NCI-H2081 (cell line): ENCODE data around the gene INO80B.
A peak's percentile ranks its signal among the peaks of the same experiment; 100 is the strongest.
"Not testable (repeated sequence)": the region's sequence is repeated elsewhere in the genome, so short reads cannot be mapped to it uniquely, and the experiment has no call there.

Source experiments
- DNase-seq, 2 experiments: peaks; one replicate each; lab custom pipeline; 2025; lab: John Stamatoyannopoulos, UW

The INO80B gene

GRCh38 chr2:74454654-74455511 lies at the start of gene INO80B:
Gene INO80B (plus strand): TSS chr2:74455087. CDS start chr2:74455117, 30 bp downstream.
- DNase-seq: peak; percentile 96 to 98

- no peak for DNase-seq
Measured at GRCh38 chr2:74406035-74406434, 48.9 kb upstream of the INO80B start.

GRCh38 chr2:74407682-74408081 lies 47.2 kb upstream of the INO80B start:
- no peak for DNase-seq

- DNase-seq: no peak
Measured at GRCh38 chr2:74413001-74413698, 41.7 kb upstream of the INO80B start.

GRCh38 chr2:74414441-74414840 lies 40.4 kb upstream of the INO80B start:
- DNase-seq: no peak

- DNase-seq: no peak
Measured at GRCh38 chr2:74414881-74415761, 39.8 kb upstream of the INO80B start.

- no peak for DNase-seq
Measured at GRCh38 chr2:74415762-74416395, 39.0 kb upstream of the INO80B start.

GRCh38 chr2:74416778-74417177 lies 38.1 kb upstream of the INO80B start:
- no peak for DNase-seq

GRCh38 chr2:74417197-74417596 lies 37.7 kb upstream of the INO80B start:
- DNase-seq: no peak

- no peak for DNase-seq
Measured at GRCh38 chr2:74417763-74418162, 37.1 kb upstream of the INO80B start.

GRCh38 chr2:74418312-74418711 lies 36.6 kb upstream of the INO80B start:
- DNase-seq: no peak

- DNase-seq: no peak
Measured at GRCh38 chr2:74419345-74419744, 35.5 kb upstream of the INO80B start.

- DNase-seq: no peak
Measured at GRCh38 chr2:74420006-74420405, 34.9 kb upstream of the INO80B start.

GRCh38 chr2:74420443-74421103 lies 34.3 kb upstream of the INO80B start:
- DNase-seq: not testable (repeated sequence)

- DNase-seq: peak; percentile 92 to 96
Measured at GRCh38 chr2:74421221-74421870, 33.5 kb upstream of the INO80B start, which contains the start of the genes C2orf81 and WDR54. Gene C2orf81 (minus strand): TSS chr2:74421619. CDS start chr2:74421560, 59 bp downstream. Gene WDR54 (plus strand): TSS chr2:74421730. CDS start chr2:74422154, 424 bp downstream.

GRCh38 chr2:74423231-74424095 lies 31.4 kb upstream of the INO80B start:
- DNase-seq: no peak

- no peak for DNase-seq
Measured at GRCh38 chr2:74424139-74424992, 30.5 kb upstream of the INO80B start.

GRCh38 chr2:74424995-74425406 lies 29.9 kb upstream of the INO80B start:
- DNase-seq: no peak
